Mucosa of descending colon (tissue), 3 donors: ENCODE data around the gene VSIR. TPM values are rescaled to one million over a fixed set of nuclear protein-coding genes. Genes with fewer than 3 reads are reported as not detected.

Experiments used
- ATAC-seq: fragments of 200-7000 bp; cut with Tn5 transposase; one replicate; pipeline ENCODE4 v1.9.1; 2020; ENCODE audit warnings: mild to moderate bottlenecking, moderate library complexity
- DNase-seq, 3 donors: peaks; one replicate each; pipeline ENCODE4 v3.0.0-alpha.2; 2020
- H3K36me3 ChIP-seq: fragments of 200-600 bp; one replicate; pipeline ENCODE4 v1.8.0; 2021; ENCODE audit warnings: low read depth, mild to moderate bottlenecking
- H3K4me1 ChIP-seq: fragments of 200-600 bp; one replicate; pipeline ENCODE4 v1.8.0; 2021; ENCODE audit warnings: low read depth, mild to moderate bottlenecking
- H3K4me3 ChIP-seq: fragments of 200-600 bp; one replicate; pipeline ENCODE4 v1.8.0; 2021; ENCODE audit warnings: mild to moderate bottlenecking
- H3K9me3 ChIP-seq: fragments of 200-600 bp; one replicate; pipeline ENCODE4 v1.8.0; 2021; ENCODE audit warnings: mild to moderate bottlenecking
- intact Hi-C, 2 donors: fragments of 100-400 bp; cut with DNase I in 1 of 2; cut with micrococcal nuclease in 1 of 2; formaldehyde crosslinking; loops; one replicate each; pipeline versions ENCODE4 v1.11.0 to v1.11.1; 2022; cut with DNase I, micrococcal nuclease
- total RNA-seq, 3 donors: library from RNA; stranded (reverse); fragmentation: NEBNext Ultra II Directional in 2 of 3; extraction: Animal tissue kit (Norgen Biotek cat#: 25700) in 2 of 3; gene quantifications; one replicate each; pipeline versions ENCODE4 v1.2.1 to v1.2.4, GENCODE V29; 2021 to 2023
- TF ChIP-seq, protein P1 (sequence below): fragments of 200-600 bp; IDR thresholded peaks from one replicate; pipeline ENCODE4 v1.8.0; 2022; ENCODE audit warnings: antibody characterized with exemption, mild to moderate bottlenecking
- donor health status: DM: no; HTN: no; CAD: no; lungs with moderate emphysema.
- donor health status: DM: no; HTN: no; CAD: no.
- donor health status: DM: no; HTN: yes; CAD: no.

The VSIR gene
- total RNA-seq, 3 donors from 2014 or later: 48.1 to 71.0 (median 60.7) TPM

DNA sequence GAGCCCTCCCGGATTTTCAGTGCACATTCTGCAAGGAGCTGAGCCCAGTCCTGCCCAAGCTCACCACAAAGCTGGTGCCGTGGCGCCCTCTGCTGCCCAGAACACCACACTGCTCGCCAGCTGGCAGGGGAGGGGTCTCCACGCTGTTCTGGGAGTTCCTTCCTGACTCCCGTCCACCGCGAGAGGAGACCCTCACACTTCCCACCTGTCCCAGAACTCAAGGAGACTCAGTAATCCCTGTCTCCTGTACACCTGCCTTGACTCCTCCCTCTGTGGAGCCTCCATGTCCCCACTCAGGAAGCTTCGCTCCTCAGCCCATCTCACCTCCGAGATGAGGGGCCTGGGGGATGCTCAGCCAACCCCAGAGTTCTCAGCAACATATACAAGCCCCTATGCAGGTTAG, 65.0 kb downstream of the VSIR start:
- peak in 2 of 3 donors; percentile 73 to 77 for DNase-seq
- Histone ChIP-seq H3K4me1 (peaks cover 6% of the 10 kb centered on the region), H3K4me3 (no peak overlapping the region), H3K9me3 (no peaks in the 10 kb centered on the region), H3K36me3 (no peaks in the 10 kb centered on the region)
- TF ChIP-seq, protein P1, sequence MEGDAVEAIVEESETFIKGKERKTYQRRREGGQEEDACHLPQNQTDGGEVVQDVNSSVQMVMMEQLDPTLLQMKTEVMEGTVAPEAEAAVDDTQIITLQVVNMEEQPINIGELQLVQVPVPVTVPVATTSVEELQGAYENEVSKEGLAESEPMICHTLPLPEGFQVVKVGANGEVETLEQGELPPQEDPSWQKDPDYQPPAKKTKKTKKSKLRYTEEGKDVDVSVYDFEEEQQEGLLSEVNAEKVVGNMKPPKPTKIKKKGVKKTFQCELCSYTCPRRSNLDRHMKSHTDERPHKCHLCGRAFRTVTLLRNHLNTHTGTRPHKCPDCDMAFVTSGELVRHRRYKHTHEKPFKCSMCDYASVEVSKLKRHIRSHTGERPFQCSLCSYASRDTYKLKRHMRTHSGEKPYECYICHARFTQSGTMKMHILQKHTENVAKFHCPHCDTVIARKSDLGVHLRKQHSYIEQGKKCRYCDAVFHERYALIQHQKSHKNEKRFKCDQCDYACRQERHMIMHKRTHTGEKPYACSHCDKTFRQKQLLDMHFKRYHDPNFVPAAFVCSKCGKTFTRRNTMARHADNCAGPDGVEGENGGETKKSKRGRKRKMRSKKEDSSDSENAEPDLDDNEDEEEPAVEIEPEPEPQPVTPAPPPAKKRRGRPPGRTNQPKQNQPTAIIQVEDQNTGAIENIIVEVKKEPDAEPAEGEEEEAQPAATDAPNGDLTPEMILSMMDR: peak; percentile 80
- intact Hi-C loops: loop anchor here (10.0 kb wide), 2 partner anchors 324 to 394 kb away; partner anchors contain the start of gene SLC29A3 (in 2 of the 2)
- peak; percentile 66 for ATAC-seq

DNA sequence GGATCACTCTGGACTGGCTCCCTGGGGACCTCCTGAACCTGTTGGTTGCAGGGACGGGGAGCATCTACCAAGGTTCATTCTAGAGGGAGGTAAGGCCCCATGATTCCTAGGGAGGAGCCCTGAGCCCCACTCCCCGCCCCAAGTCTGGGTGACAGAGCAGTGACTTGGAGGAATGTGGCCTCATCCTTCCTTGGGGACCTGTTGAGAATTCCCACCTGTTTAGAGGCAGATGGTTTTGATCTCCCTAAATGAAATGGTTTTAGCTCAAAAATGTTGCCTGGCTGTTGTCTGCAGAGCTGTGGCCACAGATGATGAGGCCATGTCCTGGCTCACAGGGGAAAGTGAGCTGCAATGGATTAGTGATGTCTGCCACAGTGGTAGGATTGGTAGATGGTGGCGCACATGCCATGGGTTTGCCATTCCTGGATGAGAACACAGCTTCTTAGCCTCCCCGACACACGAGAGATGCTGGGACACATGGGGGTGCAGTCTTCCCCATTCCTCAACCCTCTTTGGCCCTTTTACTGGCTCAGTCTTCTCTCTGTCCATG, 66.0 kb downstream of the VSIR start:
- peaks cover 6% of the 10 kb centered on the region for H3K4me1 ChIP-seq
- no peak overlapping the region for H3K4me3 ChIP-seq
- no peak for ATAC-seq
- DNase-seq: no peak
- intact Hi-C loops: loop anchor here (10.0 kb wide), 2 partner anchors 323 to 393 kb away; partner anchors contain the start of gene SLC29A3 (in 2 of the 2)
- H3K9me3 ChIP-seq: no peaks in the 10 kb centered on the region
- H3K36me3 ChIP-seq: no peaks in the 10 kb centered on the region
- TF ChIP-seq, protein P1: no peak

DNA sequence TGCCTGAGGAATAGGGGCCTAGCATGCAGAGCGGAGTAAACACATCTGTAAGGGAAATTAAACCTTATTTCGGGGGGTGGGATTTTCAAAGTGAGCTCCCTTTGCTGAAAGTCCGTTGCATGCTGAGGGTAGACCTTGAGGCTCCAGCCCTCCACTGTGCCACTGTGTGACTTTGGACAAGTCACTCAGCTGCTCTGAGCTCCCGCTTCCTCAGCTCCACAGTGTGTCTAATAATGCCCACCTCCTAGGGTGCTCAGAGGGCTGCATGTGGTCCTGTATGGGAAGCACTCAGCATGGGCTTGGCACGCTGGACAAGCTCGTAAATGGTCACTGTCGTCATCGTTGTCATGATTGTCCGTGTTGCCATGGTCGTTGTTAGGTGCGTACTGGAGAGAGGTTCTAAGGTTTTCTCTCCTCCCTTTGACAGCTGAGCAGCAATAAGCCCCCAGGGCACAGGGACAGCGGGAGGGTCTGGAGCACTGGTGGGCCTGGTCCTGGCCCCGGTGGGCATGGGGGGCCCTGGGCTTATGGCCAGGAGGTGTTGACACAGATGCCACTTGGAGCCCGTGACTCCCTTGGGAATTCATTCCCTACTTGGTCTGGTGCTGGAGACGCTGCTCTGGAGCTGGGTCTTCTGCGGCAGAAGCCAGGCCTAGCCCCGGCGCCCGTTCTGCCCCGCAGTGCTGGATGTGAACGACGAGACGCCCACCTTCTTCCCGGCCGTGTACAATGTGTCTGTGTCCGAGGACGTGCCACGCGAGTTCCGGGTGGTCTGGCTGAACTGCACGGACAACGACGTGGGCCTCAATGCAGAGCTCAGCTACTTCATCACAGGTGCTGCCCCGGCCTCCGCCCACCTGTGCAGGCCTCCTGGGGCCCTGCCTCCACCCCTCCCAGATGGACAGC, 66.9 kb downstream of the VSIR start:
- Histone ChIP-seq H3K4me1 (peaks cover 6% of the 10 kb centered on the region), H3K4me3 (no peak overlapping the region), H3K9me3 (no peaks in the 10 kb centered on the region), H3K36me3 (no peaks in the 10 kb centered on the region)
- intact Hi-C loops: loop anchor here (10.0 kb wide), 2 partner anchors 322 to 392 kb away; partner anchors contain the start of gene SLC29A3 (in 2 of the 2)
- DNase-seq (no peak), ATAC-seq (no peak)
- TF ChIP-seq, protein P1: no peak

DNA sequence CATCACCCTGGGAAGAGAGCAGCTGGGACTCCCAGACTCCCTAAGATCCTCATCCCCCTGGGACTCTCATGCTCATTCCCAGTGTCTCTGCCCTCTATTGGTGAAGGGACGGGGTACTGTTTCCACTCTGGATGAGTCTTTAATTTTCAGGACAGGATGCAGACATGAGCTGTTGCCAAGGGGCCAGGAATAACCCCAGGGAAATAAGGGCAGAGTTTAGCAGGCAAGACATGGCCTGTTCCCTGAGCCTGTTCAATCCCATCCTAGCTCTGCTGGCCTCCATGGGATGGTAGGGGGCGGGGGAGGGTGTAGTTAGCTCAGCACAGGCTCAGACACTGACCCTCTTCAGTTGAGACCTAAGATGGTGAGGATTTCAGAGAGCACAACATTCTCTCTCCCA, 67.7 kb downstream of the VSIR start:
- H3K4me1 ChIP-seq: peaks cover 6% of the 10 kb centered on the region
- no peak for DNase-seq
- H3K4me3 ChIP-seq: no peak overlapping the region
- TF ChIP-seq, protein P1: no peak
- H3K36me3 ChIP-seq: no peaks in the 10 kb centered on the region
- intact Hi-C loops: loop anchor here (10.0 kb wide), 2 partner anchors 321 to 391 kb away; partner anchors contain the start of gene SLC29A3 (in 2 of the 2)
- no peaks in the 10 kb centered on the region for H3K9me3 ChIP-seq
- ATAC-seq: no peak

DNA sequence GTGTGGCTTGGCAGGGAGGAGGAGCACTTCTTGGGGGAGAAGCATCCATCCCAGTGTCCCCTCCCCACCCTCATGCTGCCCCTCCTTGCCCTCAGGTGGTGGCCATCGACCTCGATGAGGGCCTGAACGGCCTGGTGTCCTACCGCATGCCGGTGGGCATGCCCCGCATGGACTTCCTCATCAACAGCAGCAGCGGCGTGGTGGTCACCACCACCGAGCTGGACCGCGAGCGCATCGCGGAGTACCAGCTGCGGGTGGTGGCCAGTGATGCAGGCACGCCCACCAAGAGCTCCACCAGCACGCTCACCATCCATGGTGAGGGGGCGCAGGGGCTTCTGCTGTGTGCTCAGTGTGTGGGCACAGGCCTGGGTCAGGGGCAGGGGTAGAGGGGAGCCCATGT, 68.5 kb downstream of the VSIR start:
- H3K4me1 ChIP-seq: peaks cover 6% of the 10 kb centered on the region
- TF ChIP-seq, protein P1: no peak
- no peak overlapping the region for H3K4me3 ChIP-seq
- no peaks in the 10 kb centered on the region for H3K9me3 ChIP-seq
- DNase-seq (no peak), ATAC-seq (no peak)
- intact Hi-C loops: loop anchor here (10.0 kb wide), 2 partner anchors 320 to 390 kb away; partner anchors contain the start of gene SLC29A3 (in 2 of the 2)
- no peaks in the 10 kb centered on the region for H3K36me3 ChIP-seq
